NK-92 (cell line): Measurements from ENCODE around the gene TTC39A.

Source experiments
- DNase-seq: peaks from one replicate; lab custom pipeline; 2025; ENCODE audit not compliant: unreplicated experiment; lab: John Stamatoyannopoulos, UW

TTC39A gene

DNA sequence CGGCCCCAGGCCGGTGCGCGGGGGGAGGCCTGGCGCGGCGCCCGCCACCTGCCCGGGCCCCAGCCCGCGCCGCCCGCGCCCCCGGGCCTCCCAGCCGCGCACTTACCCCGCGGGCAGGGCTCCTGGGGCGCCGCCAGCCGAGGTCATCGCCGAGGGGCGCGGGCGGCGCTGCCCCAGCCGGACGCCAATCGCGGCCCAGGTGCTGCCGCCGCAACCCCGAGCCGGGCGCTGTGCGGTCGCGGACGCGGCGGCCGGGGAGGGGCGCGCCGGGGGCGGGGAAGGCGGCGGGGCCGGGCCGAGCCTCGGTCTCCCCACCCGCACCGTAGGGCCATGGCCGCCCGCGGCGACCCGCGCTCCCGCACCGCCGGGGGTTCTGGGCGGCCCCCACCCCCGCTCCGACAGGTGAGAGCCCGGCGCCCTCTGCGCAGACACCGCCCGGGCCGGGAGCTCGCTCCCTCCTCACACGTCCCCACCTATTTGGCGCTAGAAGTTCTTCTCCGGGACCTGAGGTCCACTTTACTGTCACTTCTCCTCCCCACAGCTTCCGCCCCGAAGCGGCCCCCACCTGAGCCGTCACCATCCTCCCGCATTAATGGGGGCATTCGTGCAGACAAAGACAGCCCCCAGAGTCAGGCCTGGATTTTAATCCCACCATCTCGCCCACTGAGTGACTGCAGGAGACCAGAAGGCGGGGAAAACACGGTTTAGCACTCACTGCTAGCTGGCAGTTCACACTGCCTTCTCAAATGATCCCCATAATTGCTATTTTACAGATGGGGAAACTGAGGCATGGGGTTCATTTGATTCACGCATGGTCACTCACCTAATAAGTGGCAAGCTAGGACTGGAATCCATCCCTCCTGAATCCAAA, at the start of gene TTC39A:
Gene TTC39A (minus strand): TSS at position 232 of the 871 bp plus-strand sequence. CDS start 85 bp downstream, at position 147.
- no peak for DNase-seq

DNA sequence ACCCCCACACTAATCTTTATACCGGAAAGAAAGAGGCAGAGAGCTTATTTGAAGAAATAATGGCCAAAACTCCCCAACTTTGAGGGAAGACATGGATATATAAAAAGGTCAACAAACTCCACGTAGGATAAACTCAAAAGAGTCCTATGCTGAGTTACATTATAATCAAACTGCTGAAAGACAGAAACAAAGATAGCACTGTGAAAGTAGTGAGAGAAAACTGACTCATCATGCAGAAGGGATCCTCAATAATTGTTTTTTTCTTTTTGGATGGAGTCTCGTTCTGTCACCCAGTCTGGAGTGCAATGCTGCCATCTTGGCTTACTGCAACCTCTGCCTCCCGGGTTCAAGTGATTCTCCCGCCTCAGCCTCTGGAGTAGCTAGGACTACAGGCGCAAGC, 48.5 kb upstream of the TTC39A start:
- DNase-seq, result no peak

DNA sequence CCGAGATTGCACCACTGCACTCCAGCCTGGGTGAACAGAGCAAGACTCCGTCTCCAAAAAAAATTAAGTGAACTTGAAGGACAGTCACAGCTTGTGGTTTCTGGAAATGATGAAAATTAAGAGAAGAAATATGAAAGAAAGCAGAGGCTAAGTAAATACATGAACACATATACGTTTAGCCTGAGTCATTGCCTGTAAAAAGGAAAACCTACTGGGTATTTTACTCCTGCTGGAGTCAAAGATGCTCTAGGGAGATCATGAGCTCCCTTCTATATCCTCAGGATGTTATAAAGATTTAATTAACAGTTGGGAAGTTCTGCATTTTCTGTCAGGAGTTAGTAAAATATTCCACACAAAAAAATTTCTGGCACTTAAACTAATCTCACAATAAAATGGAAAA, 43.5 kb upstream of the TTC39A start:
- DNase-seq, result no peak

DNA sequence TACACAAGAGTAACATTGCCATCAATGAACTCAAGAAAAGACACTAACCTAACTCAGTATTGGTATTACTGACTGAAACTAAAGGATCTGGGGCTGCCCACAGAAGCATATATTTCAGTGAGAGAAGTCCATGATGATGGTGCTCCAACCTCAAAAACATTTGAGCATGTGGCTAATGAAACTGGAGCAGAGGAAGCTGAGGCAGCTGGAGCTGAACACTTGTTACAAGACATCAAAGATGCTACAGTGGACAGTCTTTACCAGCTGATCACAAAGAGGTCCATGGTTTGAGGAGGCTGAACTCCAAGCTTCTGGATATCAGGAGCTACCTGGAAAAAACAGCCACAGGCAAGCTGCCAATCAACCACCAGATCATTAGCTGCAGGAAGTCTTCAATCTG, 42.2 kb upstream of the TTC39A start:
- no peak for DNase-seq

DNA sequence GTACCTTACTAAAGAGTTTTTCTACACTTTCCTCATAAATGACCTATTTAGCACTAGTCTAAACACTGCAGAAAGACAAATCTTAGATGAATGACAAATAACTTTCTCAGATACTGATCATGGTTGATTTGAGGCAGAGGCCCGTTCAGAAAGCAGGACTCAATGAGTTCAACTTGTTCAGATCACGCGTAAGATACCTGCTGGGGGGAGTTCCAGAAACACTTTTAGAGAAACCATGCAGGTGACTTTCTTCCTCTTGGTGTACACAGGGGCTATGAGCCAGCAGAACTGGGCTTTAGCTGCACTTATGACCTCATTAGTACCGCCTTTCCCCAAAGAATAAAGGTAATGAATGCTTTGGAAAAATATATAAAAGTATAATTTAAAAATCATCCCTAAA, 38.8 kb upstream of the TTC39A start:
- DNase-seq, result no peak

DNA sequence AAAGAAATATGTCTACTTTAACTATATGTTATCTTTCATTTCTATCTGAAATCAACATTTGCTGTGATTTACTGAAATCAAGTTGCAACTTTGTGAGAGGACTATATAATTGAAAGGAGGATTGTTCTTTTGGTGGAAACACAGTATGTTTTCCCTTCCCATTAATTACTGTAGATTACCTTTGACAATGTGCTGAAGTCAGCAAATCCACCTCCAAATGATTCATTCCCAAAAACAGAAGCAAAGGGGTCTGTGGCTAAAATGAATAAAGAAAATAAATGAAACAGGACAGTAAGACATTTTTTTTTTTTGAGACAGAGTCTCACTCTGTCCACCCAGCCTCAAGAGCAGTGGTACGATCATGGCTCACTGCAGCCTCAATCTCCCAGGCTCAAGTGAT, 35.4 kb upstream of the TTC39A start:
- no peak for DNase-seq

DNA sequence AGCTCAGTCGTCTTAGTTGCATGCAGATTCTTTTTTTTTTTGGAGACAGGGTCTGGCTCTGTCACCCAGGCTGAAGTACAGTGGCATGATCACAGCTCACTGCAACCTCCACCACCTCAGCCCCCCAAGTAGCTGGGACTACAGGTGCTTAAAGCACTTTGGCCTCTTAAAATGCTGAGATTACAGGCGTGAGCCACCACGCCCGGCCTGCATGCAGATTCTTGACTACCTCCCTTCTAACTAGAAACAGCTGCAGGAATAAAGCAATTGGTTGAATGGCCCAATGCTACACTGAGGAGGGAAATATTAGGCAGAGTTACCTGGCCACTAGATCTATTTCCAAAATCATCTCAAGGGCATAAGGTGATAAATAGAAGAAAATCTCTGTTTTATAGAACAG, 29.5 kb upstream of the TTC39A start:
- no peak for DNase-seq

DNA sequence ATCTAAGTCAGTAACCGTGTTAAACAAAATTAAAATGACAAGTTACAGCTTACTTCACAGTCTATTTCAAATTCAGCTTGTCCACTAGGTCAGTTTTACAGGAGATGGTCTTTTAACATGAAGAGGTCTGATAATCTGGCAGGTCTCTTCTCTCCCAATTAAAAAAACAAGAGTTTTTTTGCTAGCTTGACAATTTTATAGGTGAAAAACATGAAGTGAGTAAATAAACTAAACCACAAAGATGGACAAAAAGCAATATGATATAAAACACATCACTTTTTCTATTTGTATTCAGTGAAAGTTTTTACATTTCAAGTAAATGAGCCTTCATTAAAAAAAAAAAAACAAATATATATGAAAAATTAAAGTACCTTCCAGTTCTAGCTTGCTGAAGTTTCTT, 25.0 kb upstream of the TTC39A start:
- no peak for DNase-seq

DNA sequence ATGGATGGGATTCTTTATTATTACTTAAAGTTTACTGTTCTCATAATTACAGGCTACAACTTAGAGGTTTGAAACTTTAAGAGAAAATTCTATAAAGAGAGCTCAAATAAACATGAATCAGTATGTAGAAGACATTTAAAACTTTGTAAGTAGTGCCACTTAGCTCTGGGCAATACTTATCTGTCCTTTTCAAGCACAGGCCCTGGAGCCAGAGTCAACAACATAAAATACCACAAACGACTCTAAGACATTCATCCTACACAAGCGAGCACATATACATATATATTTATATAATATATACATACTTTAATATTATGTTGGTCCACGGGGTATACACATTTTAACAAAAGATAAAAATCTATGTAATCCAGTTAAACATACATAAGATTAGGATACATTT, 24.1 kb upstream of the TTC39A start:
- DNase-seq, result no peak

DNA sequence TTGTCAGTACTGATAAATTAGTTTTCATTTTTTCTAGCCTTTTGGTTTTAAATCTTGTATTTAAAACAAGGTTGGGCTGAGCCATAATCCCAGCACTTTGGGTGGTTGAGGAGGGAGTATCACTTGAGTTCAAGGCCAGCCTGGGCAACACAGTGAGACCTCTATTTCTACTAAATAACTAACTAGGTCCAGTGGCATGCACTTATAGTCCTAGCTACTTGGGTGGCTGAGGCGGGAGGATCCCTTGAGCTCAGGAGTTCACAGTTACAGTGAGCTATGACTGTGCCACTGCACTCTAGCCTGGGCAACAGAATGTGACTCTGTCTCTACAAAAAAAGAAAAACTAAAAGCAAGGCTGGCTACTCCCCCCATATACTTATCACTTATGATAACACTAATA, 21.5 kb upstream of the TTC39A start:
- DNase-seq, result no peak

DNA sequence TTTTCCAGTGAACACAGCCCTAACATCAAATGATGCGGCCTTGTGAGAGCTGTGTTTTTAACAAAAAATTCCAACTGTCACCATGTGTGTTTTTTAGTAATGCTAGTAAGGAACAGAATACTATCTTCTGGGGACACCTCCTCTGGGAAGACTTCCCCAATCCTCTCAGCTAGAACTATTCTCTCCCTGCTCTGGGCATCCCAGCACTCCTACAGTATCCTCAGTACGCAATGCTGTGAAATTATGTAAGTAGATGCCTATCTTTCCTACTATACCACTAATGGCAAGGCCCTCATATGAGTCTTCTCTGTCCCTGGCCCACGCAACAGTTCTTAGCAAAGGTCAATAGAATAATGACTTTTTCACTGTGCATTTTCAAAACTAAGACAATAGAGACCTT, 19.5 kb upstream of the TTC39A start:
- no peak for DNase-seq

DNA sequence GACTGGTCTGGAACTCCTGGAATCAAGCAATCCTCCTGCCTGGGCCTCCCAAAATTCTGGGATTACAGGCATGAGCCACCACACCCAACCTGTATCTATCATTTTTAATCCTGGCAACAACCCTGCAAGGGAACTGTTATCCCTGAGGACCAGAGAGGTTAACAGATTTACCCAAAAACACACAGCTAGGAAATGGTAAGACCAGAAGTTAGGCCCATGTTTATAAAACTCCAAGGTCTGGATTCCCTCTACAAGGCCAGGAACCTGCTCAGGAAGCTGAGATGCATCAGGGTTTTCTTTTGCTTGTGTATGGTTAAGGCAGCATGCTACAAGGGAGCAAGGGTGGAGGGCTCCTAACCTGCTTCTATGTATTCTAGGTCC, 17.8 kb upstream of the TTC39A start:
- no peak for DNase-seq

DNA sequence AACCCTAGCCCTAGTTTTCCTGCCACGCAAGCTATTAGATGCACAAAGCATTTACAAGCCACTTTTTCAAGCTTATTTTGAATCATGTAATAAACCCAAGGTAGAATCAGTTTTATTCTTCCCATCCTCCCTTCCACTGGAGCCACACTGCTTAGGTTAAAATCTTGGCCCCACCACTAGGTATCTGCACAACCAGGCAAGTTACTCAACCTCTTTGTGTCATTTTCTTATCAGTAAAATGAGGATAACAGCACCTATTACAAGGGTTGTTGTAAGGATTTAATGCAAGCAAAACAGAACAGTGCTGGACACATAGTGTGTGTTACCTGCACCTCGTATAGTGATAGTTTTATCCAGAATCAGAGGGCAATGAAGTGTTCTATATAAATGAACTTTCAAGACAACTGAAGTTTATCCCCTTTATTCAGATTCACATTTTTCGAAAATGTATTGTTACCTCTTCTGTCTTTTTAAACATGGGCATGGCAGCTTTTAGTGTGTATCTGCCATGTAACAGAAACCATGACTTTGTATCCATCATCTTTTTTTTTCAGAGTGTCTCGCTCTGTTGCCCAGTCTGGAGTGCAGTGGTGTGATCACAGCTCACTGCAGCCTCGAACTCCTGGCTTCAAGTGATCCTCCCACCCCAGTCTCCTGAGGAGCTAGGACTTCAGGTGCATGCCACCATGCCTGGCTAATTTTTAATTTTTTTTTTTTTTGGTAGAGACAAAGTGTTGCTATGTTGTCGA, 17.2 kb upstream of the TTC39A start:
- DNase-seq, result no peak

DNA sequence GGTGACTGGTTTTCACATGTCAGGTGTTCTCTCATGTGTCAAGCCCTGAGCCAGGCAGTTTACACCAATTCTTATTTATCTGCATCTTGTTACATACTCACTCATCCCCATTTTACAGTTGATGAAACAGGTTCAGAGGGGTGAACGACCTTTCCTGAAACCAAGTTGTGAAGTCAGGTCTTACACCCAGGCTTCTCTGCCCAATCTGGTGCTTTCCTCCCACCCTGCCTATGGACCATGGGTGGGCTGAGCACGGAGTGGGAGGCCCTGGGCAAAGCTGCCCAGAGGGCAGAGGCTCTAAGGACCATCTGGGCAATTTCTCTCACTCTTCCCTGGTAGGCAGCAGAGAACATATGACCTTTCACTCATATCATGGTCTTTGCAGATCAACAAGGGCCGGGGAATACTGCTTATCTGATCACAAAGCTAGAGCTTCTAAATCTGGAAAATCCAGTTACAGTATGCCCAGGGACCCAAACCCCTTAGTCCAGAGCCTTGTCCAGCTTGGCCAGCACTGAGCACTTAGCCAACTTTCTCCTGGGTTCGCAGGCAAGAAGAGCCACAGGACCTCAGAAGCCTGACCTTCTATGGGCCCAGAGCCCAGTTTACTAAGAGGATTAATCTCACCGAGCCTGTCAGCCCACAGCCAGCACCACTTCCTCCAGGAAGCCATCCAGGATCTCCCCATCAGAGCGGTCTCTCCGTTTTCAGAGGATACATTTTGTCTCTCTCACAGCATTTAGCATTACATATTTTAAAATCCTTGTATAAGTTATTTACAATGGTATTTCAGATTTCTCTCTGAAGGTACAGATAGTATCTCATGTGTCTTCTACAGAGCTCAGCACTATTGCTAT, 16.0 kb upstream of the TTC39A start:
- DNase-seq, result no peak

DNA sequence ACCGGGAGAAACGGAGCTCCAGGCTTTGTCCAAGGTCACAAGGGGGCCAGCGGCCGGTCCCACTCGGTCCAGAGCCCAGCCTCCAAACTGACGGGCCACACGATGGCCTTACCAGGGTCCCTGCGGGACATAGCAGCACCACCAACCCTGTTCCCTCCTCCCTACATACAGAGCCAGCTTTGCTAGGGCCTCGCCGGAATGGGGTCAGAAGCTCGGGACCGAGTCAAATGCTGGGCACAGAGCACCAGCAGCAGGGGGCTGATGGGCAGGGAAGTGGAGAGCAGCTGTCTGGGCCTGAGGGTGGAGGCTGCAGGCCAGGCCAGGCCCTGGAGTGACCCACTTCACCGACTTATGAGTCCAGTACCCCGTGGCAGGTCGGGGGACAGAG, 14.9 kb upstream of the TTC39A start:
- DNase-seq, result no peak

DNA sequence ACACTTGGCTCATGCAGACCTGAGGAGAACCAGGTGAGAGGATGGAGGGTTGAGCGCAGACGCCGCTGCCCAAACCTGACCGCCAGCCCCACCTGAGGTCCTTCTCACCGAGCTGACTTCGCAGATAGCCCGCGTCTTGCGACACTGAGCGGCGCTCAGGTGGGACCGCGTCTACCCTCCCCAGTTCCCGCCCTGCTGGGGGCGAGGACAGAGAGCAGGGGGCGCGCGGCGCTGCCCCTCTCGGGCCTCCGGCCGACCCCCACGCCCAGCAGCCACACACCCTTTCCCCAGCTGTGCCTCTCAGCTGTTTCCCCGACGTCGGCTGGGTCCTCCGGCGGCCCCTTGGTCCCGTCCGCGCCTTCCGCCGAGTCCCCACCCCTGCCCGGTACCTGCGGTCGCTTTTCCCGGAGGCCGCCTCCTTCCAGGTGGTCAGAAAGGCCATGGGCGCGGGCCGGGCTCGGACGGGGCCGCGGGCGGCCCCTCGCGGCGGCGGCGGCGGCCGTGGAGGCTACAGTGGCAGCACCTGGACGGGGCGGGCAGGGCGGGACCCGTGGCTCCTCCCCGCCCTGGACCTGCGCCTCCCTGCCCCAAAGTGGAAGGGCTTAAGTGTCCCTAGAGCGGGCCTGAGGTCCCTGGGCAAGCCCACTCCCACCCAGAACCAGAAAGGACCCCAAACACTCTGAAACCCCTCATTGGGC, 14.4 kb upstream of the TTC39A start:
- no peak for DNase-seq

DNA sequence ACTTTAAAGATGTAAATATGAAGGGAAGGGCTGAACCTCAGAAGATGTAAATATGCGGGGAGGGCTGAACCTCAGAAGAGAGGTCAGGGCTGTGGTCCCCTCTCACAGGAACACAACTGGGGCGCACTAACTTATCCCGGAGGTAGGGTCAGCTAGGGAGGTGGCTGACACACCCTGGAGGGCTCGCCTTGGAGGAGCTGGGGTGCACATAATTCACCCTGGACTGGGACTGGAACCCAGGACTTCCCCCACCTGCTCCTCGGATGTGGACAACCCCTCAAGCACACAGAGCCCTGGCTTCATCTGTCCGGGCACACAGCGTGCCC, 13.9 kb upstream of the TTC39A start:
- no peak for DNase-seq

DNA sequence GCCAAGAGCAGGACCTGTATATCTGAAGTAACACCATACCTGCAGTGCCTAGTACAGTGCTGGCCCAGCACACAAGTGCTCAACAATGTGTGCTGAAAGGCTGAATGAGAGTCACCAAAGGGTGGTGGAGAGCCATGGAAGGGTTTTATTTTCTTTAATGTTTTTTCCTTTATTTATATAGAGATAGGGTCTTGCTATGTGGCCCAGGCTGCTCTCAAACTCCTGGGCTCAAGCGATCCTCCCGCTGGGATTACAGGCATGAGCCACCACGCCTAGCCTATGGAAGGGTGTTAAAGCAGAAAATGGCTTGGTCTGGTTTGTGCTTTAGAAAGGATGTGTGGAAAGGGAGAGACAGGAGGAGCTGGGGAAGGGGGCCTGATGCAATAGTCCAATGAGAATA, 13.3 kb upstream of the TTC39A start:
- DNase-seq, result no peak

DNA sequence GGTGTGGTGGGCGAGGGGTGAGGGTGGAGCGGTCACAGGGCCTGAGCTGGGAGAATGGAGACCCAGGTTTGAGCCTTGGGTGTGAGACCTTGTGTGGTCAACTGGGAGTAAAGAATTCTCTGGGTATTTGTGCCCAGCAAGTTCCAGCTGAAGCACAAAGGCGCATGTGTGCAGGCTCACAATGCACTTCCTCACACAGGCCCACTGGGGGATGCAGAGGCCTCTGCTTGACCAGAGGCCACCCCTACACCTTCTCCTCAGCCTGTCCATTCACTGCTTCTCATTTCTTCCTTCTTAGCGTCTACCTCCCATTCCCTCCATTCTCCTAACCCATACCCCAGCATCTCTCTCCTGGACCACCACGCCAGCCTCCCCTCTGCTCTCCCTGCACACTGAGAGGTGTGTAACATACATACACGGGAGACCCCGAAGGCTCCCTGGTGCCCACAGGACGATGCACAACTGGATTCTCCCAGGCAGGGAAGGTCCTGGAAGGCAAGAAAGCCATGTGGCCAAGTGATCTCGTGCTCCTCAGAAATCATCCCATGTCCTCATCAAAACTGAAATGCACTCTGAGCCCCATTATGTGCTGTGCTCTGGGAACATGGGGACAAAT, 12.3 kb upstream of the TTC39A start:
- no peak for DNase-seq

DNA sequence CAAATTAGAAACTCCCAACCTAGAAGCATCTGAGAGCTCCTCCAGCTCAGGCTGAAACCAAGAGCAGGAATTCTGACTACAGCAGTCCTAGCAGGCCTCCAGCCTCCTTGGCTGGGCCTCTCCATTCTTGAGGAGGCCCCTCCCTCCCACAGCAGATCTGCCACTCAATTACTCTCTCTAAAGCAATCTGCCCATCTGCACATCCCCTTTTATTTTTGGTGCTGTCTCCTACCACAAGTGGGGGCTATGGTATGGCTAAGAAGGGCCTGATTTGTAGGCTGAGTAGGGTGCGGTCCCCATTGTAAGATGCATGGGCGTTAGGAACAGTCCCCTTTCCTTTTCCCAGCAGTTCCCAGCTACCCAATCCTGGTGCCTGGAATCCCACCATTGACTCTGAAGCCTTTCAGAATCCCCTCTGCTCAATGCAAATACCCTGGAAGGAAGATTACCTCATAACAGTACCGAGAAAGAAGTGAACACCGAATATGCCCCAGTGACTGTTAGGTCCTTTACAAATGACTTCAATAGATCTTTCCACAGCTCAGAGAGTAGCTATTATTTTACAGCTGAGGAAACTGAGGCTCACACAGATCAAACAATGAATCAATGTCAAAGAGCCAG, 11.6 kb upstream of the TTC39A start:
- DNase-seq, result no peak
